Ureter (tissue), 1 donor: ENCODE measurements around the gene KCNG4. TPM values are rescaled to one million over a fixed set of nuclear protein-coding genes. Genes with fewer than 3 reads are reported as not detected.

Experiments
- DNase-seq: peaks from one replicate; pipeline ENCODE4 v3.0.0-alpha.2; 2020; ENCODE audit warnings: low spot score
- total RNA-seq: library from RNA; stranded (reverse); gene quantifications from one replicate; pipeline ENCODE4 v1.2.4, GENCODE V29; 2023
- donor health status: DM: yes; HTN: yes; CAD: no.

Gene KCNG4
- total RNA-seq, 1 donor from 2014 or later, result not detected

- DNase-seq, result no peak
Observed at GRCh38 chr16:84183572-84183875, 56.3 kb downstream of the KCNG4 start.

DNA sequence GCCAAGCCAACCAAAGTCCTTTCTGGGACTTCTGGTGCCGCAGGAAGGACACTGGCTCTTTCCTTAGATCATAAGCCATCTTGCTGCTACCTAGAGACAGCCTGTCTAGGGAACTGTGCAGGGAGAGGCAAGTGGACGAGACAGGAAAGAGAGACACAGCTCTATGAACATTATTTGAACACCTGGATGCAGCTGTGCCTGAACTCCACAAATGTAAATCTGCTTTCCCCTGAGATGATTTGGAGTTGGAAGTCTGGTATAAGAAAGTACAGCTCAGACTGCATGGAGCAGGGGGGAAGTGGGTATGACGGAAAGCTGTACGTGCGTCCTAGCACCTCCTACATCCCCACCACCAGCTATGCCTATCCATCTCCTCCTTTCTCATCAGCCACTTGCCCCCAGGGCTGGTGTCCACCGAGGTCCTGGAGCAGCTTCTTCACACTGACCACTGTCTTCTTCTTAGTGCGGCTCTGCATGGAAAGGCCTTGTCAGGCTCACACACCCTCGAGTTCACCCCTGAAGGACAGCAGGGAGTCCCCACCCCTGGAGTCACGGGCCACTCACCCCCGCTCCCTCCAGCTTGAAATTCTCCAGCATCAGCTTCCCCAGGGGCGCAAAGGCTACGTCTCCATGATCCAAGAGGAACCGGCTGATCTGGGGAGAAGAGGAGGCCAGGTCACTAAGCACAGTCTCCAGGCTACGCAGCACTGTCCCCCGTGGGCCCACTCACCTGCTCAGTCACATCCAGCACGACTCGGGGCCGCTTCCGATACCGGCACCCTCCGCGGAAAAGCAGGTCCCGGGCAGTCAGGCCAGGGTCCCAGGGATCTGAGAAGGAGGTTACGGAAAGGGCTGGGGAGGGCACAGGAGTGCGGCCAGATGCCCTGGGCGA lies 56.9 kb downstream of the KCNG4 start:
- no peak for DNase-seq

- no peak for DNase-seq
Observed at GRCh38 chr16:84182104-84182503, 57.7 kb downstream of the KCNG4 start.

DNA sequence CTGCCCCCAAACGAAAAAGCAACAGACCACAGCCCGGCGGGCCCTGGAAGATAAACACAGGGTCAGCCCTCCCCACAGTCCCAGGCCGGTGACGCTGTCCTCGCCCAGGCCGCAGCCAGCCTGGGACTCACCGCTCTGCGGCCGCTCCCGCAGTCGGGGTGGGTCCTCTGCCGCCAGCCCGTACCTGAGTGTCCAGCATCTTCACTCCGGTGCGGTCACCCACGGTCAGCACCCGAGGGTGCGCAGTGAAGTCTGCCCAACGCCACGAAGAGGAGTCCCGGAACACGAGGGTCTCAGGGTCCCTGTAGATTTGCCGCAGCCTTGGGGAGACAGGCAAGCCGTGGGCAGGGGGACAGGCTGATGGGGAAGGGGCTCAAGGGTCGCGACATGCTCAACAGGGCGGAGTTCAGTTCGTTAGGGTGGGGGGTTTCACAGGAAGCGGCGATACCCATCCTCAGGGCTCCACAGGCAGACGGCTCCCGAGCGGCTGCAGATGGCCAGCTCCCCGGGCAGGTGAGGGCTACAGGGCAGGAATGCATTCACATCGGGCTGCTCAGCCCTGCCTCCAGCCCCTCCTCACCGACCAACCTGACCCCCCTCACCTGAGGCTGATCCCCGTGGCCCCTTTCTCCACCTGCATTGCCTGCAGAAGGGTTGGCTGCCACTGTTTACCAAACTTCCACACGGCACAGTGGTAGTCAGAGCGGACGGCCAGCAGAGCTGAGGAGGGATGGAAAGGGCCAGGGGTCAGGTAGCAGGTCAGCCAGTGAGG lies 58.5 kb downstream of the KCNG4 start:
- DNase-seq, result no peak

GRCh38 chr16:84180519-84181140 lies 59.2 kb downstream of the KCNG4 start:
- DNase-seq, result no peak

DNA sequence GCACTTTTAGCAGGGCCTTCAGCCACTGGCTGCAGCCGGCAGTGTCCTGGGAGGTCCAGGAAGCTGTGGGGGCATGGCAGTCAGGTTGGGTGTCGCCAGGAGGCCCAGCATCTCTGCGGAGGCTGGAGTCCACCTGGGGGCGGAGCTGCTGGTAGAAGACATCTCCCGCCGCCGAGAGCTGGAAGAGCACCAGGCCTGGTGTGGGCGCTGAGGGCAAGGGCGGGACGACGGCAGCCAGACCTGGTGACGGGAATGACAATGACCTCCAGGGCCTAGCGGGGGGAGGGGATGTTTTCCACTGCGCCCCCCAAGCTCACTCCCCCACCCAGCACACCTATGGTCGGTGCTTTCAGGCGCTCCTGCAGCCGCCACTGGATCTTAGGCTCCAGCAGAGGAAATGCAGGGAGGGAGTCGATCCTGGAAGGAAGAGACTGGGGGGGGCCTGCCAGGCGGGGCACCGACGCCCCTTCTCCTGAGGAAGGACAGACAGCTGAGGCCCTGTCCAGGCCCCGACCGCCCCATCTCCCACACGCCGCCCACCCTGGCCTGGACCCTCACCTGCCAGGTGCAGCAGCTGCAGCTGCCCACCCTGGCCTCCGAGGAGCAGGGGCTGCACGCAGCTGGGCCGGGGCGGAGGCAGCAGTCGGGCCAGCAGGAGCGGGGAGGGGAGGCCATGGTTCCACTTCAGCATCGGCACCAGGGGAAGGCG lies 60.0 kb downstream of the KCNG4 start:
- DNase-seq, result no peak

- no peak for DNase-seq
Observed at GRCh38 chr16:84178892-84179611, 60.8 kb downstream of the KCNG4 start.

DNA sequence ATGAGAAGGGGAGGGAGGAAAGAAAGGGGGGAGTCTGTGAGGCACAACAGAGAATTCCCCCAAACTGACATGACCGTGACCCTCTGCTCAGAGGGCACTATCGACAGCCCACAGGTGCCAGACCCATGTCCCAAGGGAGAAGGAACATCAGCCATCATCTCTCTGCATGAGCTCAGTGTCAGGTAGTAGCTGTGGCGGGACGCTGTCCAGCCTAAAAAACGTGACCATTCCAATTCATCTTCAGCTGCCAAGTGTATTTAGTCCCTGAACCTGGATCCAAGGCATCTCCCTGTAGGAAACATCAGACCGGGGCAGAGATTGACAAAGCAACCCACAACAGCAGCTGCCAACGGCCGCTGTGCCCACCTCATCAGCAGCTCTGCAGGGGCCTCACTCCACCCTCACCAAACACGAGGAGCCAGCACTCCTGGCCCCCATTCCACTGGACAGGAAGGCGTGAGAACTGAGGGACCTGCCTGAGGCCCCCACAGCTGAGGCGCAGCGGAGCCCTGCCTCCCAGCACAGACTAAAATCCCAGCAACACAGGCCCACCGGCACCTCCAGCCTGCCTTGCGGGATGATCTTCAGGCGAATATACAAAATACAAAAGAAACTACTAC lies 61.6 kb downstream of the KCNG4 start:
- no peak for DNase-seq

GRCh38 chr16:84177741-84178073 lies 62.1 kb downstream of the KCNG4 start:
- no peak for DNase-seq

DNA sequence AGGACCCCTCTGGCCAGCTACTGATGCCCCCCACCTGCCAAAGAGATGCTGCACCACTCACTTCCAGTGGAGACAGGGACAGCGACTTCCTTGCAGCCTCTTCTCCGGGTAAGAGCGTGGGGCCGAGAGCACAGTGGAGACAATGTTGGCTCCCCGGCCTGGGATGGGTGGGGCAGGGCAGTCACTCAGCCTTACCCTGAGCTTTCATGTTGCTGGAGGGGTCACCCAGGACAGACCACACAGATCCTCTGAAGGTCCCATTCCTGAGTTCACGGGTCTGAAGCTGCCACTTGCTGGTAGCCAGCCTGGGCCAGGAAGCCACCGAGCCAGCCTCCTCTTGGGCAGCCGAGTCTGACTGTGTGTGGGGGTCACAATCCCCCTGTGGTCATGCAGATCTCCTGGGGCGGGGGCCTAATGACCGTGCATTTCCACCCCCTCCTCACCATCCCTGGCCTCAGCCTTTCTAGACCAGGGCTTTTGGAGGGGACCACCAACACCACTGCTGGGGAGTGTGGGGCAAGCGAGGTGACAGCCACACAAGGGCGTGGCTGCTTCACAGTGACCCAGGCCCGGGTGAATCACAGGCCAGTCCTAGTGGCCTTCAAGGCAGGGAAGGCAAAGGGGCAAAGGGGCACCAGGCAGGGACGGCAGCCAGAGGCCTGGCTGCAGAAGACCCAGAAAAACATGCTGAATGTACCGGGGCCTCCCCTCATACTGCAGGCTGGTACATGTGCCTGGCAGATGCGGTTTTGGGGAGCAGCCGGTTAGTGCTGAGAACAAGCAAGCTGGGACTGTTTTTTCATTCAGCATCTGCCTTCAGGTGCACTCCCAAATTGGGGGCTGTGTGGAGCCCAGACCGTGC lies 63.4 kb downstream of the KCNG4 start:
- DNase-seq, result no peak

- DNase-seq, result no peak
Observed at GRCh38 chr16:84175350-84176081, 64.3 kb downstream of the KCNG4 start.

DNA sequence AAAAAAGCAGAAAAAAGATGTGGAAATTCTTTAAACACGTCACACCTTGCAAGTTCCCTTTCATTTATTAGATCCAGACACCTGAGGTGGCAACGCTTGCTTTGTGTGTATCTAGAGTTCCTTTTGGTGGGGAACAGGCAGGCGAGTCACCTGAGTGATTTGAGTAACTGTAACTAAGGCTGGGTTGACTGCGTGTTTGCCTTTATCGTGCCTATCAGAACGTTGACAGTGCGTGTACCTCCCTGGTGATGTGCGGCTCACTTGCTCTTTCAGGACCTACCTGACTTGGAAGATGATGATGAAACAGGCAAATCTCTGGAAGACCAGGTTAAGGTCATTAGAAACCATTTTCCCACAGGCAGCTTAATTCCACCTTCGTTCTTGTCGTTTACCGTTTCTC lies 65.4 kb downstream of the KCNG4 start:
- DNase-seq, result no peak

DNA sequence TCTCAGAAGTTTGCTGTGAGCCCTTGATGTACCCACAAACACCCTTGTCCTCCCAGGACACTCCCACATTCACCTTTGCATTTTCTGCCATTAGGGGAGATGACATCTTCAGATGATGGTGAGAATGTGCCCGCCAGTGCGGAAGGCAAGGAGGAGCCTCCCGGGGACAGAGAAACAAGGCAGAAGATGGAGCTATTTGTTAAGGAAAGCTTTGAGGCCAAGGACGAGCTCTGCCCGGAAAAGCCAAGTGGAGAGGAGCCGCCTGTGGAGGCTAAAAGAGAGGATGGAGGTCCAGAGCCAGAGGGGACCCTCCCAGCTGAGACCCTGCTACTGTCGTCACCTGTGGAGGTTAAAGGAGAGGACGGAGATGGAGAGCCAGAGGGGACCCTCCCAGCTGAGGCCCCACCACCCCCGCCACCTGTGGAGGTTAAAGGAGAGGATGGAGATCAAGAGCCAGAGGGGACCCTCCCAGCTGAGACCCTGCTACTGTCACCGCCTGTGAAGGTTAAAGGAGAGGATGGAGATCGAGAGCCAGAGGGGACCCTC lies 70.0 kb downstream of the KCNG4 start:
- DNase-seq, result no peak

Other genes with a start within 250 kb of the KCNG4 start
- not detected for gene SLC38A8, start 197.2 kb downstream of the KCNG4 start, total RNA-seq
- gene MBTPS1, start 123.1 kb downstream of the KCNG4 start, total RNA-seq, result 103 TPM
- 18.3 TPM for gene HSDL1, start 94.8 kb downstream of the KCNG4 start, total RNA-seq
- 1.7 TPM for gene DNAAF1, start 94.7 kb downstream of the KCNG4 start, total RNA-seq
- gene TAF1C, start 53.0 kb downstream of the KCNG4 start, total RNA-seq, result 66.4 TPM
- 0.42 TPM for gene ADAD2, start 48.9 kb downstream of the KCNG4 start, total RNA-seq
- 63.5 TPM for gene WFDC1, start 54.9 kb upstream of the KCNG4 start, total RNA-seq
- 33.2 TPM for gene ATP2C2, start 128.5 kb upstream of the KCNG4 start, total RNA-seq